ENCODE results near the gene SYT14. TPM values are rescaled to one million over a fixed set of nuclear protein-coding genes. Genes with fewer than 3 reads are reported as not detected.

SYT14 gene
- total RNA-seq, 1 donor from 2014 or later: 16.1 TPM

GRCh38 chr1:210021145-210021860, 83.3 kb downstream of the SYT14 start:
- no peak overlapping the region for H3K4me2 ChIP-seq
- H3K27ac ChIP-seq: no peak overlapping the region
- no peaks in the 10 kb centered on the region for H4K20me1 ChIP-seq (ENCODE audit: low read depth)
- no peaks in the 10 kb centered on the region for H3K4me1 Mint-ChIP-seq
- H3K4me3 Mint-ChIP-seq: no peak overlapping the region
- H3K9me3 ChIP-seq (ENCODE audit: low read depth): no peaks in the 10 kb centered on the region
- no peaks in the 10 kb centered on the region for H3F3A ChIP-seq (ENCODE audit: low read depth)
- H3K27ac Mint-ChIP-seq: no peak overlapping the region
- H3K36me3 ChIP-seq: no peaks in the 10 kb centered on the region
- no peak overlapping the region for H3K9ac ChIP-seq
- no peaks in the 10 kb centered on the region for H3K79me2 ChIP-seq (ENCODE audit: low read depth)
- H3K27me3 ChIP-seq: no peaks in the 10 kb centered on the region
- H3K36me3 Mint-ChIP-seq: no peaks in the 10 kb centered on the region
- no peak for TF ChIP-seq CTCF (IDR thresholded peaks at IDR 0.05)
- TF ChIP-seq EZH2phosphoT487 (IDR thresholded peaks at IDR 0.05): no peak
- TF ChIP-seq EZH2 (IDR thresholded peaks at IDR 0.05): no peak
- H3K4me3 ChIP-seq: no peak overlapping the region
- H3K9me3 Mint-ChIP-seq: no peaks in the 10 kb centered on the region
- H3K27me3 Mint-ChIP-seq (ENCODE audit: insufficient read depth, low read depth): no peaks in the 10 kb centered on the region
- H3K4me1 ChIP-seq: no peaks in the 10 kb centered on the region
- DNase-seq (ENCODE audit: low spot score): no peak
- no peak overlapping the region for H2AFZ ChIP-seq (replicated peaks)

- H3K4me3 ChIP-seq: no peak overlapping the region
- no peaks in the 10 kb centered on the region for H3K4me1 ChIP-seq
- no peak overlapping the region for H3K27ac Mint-ChIP-seq
- H3K36me3 Mint-ChIP-seq: no peaks in the 10 kb centered on the region
- no peak overlapping the region for H3K27ac ChIP-seq
- H3K4me1 Mint-ChIP-seq: no peaks in the 10 kb centered on the region
- H3K27me3 ChIP-seq: no peaks in the 10 kb centered on the region
- H2AFZ ChIP-seq (replicated peaks): no peak overlapping the region
- H3K79me2 ChIP-seq (ENCODE audit: low read depth): no peaks in the 10 kb centered on the region
- H3K4me3 Mint-ChIP-seq: no peak overlapping the region
- no peak for TF ChIP-seq CTCF (IDR thresholded peaks at IDR 0.05)
- no peak for TF ChIP-seq EZH2 (IDR thresholded peaks at IDR 0.05)
- no peak for TF ChIP-seq EZH2phosphoT487 (IDR thresholded peaks at IDR 0.05)
- no peak overlapping the region for H3K4me2 ChIP-seq
- no peaks in the 10 kb centered on the region for H3K9me3 Mint-ChIP-seq
- no peak overlapping the region for H3K9ac ChIP-seq
- no peaks in the 10 kb centered on the region for H3K9me3 ChIP-seq (ENCODE audit: low read depth)
- no peaks in the 10 kb centered on the region for H3K36me3 ChIP-seq
- no peaks in the 10 kb centered on the region for H3K27me3 Mint-ChIP-seq (ENCODE audit: insufficient read depth, low read depth)
- no peaks in the 10 kb centered on the region for H3F3A ChIP-seq (ENCODE audit: low read depth)
- no peak for DNase-seq (ENCODE audit: low spot score)
- no peaks in the 10 kb centered on the region for H4K20me1 ChIP-seq (ENCODE audit: low read depth)
Measured at GRCh38 chr1:210022044-210022443, 84.0 kb downstream of the SYT14 start.

GRCh38 chr1:210024282-210024681, 86.3 kb downstream of the SYT14 start:
- H3K27me3 Mint-ChIP-seq (ENCODE audit: insufficient read depth, low read depth): no peaks in the 10 kb centered on the region
- no peaks in the 10 kb centered on the region for H3K36me3 Mint-ChIP-seq
- no peak for DNase-seq (ENCODE audit: low spot score)
- no peaks in the 10 kb centered on the region for H3K4me1 ChIP-seq
- H3K4me2 ChIP-seq: no peak overlapping the region
- H3K9ac ChIP-seq: no peak overlapping the region
- no peak overlapping the region for H2AFZ ChIP-seq (replicated peaks)
- no peaks in the 10 kb centered on the region for H3K4me1 Mint-ChIP-seq
- TF ChIP-seq CTCF (IDR thresholded peaks at IDR 0.05) (no peak), EZH2 (IDR thresholded peaks at IDR 0.05) (no peak), EZH2phosphoT487 (IDR thresholded peaks at IDR 0.05) (no peak)
- H3K9me3 Mint-ChIP-seq: no peaks in the 10 kb centered on the region
- no peak overlapping the region for H3K27ac Mint-ChIP-seq
- H3K27me3 ChIP-seq: no peaks in the 10 kb centered on the region
- no peak overlapping the region for H3K27ac ChIP-seq
- no peaks in the 10 kb centered on the region for H3F3A ChIP-seq (ENCODE audit: low read depth)
- no peak overlapping the region for H3K4me3 Mint-ChIP-seq
- no peaks in the 10 kb centered on the region for H3K36me3 ChIP-seq
- no peaks in the 10 kb centered on the region for H3K9me3 ChIP-seq (ENCODE audit: low read depth)
- no peak overlapping the region for H3K4me3 ChIP-seq
- no peaks in the 10 kb centered on the region for H4K20me1 ChIP-seq (ENCODE audit: low read depth)
- H3K79me2 ChIP-seq (ENCODE audit: low read depth): no peaks in the 10 kb centered on the region

Data from neural progenitor cell (in vitro differentiated cells).